ENCODE data around the gene TRAPPC10.

The TRAPPC10 gene

DNA sequence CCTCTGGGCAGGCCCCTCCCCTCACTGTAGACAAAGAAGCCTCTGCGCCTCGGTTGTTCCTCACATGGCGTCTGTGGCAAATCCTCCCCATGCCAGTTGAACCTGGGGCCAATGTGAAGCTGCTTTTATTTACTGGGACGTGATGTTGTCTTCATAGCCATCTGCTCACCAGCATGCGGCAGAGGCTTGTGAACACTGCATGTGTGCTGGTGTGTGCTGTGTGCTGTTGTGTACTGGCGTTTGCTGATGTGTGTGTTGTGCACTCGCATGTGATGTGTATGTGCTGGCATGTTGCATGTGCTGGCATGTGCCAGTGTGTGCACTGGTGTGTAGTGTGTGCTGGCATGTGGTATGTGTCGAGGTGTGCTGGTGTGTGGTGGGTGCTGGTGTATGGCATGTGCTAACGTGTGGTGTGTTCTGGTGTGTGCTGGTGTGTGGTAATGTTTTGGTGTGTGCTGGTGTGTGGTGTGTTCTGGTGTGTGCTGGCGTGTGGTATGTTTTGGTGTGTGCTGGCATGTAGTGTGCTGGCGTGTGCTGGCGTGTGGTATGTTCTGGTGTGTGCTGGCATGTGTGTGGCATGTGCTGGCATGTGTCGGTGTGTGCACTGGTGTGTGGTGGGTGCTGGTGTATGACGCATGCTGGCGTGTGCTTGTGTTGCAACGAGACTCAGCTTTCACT is 37.2 kb upstream of the TRAPPC10 start:
- Histone ChIP-seq H3K79me2 (ENCODE audit: insufficient read depth, low read length) (no peaks in the 10 kb centered on the region), H3K9ac (ENCODE audit: low read depth, low read length, poor library complexity, severe bottlenecking) (no peak overlapping the region), H3K4me3 (ENCODE audit: low read length, poor library complexity, severe bottlenecking) (no peak overlapping the region), H3K4me1 (ENCODE audit: insufficient read depth, low read length, poor library complexity, severe bottlenecking) (no peaks in the 10 kb centered on the region), H3K4me2 (ENCODE audit: low read depth, low read length, poor library complexity, severe bottlenecking) (no peak overlapping the region), H3K36me3 (ENCODE audit: insufficient read depth, low read length) (peaks cover 41% of the 10 kb centered on the region; the same call in 1 of the 2 replicates), H3F3A (ENCODE audit: low read depth) (no peaks in the 10 kb centered on the region), H2AFZ (ENCODE audit: low read length) (no peak overlapping the region), H3K27me3 (ENCODE audit: insufficient read depth, low read length, poor library complexity, severe bottlenecking) (no peaks in the 10 kb centered on the region), H3K9me3 (ENCODE audit: insufficient read depth, low read depth, low read length) (no peaks in the 10 kb centered on the region), H4K20me1 (ENCODE audit: insufficient read depth, low read length, poor library complexity, severe bottlenecking) (no peaks in the 10 kb centered on the region), H3K9me2 (replicated peaks; ENCODE audit: low read depth, low read length) (no peaks in the 10 kb centered on the region)
- TF ChIP-seq EZH2phosphoT487 (IDR thresholded peaks at IDR 0.05; ENCODE audit: borderline replicate concordance) (no peak), CTCF (conservative IDR thresholded peaks at IDR 0.05; ENCODE audit: low read length) (no peak)

GRCh38 chr21:43975469-43976098 is 36.5 kb upstream of the TRAPPC10 start:
- Histone ChIP-seq H3K9me3 (ENCODE audit: insufficient read depth, low read depth, low read length) (no peaks in the 10 kb centered on the region), H2AFZ (ENCODE audit: low read length) (no peak overlapping the region), H3K4me2 (ENCODE audit: low read depth, low read length, poor library complexity, severe bottlenecking) (no peak overlapping the region), H3K79me2 (ENCODE audit: insufficient read depth, low read length) (no peaks in the 10 kb centered on the region), H3K36me3 (ENCODE audit: insufficient read depth, low read length) (peaks cover 36% of the 10 kb centered on the region; the same call in 1 of the 2 replicates), H3K9ac (ENCODE audit: low read depth, low read length, poor library complexity, severe bottlenecking) (no peak overlapping the region), H3K4me1 (ENCODE audit: insufficient read depth, low read length, poor library complexity, severe bottlenecking) (no peaks in the 10 kb centered on the region), H3K4me3 (ENCODE audit: low read length, poor library complexity, severe bottlenecking) (no peak overlapping the region), H4K20me1 (ENCODE audit: insufficient read depth, low read length, poor library complexity, severe bottlenecking) (no peaks in the 10 kb centered on the region), H3K27me3 (ENCODE audit: insufficient read depth, low read length, poor library complexity, severe bottlenecking) (no peaks in the 10 kb centered on the region), H3K9me2 (replicated peaks; ENCODE audit: low read depth, low read length) (no peaks in the 10 kb centered on the region), H3F3A (ENCODE audit: low read depth) (no peaks in the 10 kb centered on the region)
- TF ChIP-seq CTCF (conservative IDR thresholded peaks at IDR 0.05; ENCODE audit: low read length) (peak; percentile 96), EZH2phosphoT487 (IDR thresholded peaks at IDR 0.05; ENCODE audit: borderline replicate concordance) (no peak)

- TF ChIP-seq CTCF (conservative IDR thresholded peaks at IDR 0.05; ENCODE audit: low read length): no peak
- no peak for TF ChIP-seq EZH2phosphoT487 (IDR thresholded peaks at IDR 0.05; ENCODE audit: borderline replicate concordance)
- H3K9me2 ChIP-seq (replicated peaks; ENCODE audit: low read depth, low read length): no peaks in the 10 kb centered on the region
Observed at GRCh38 chr21:43976661-43977060, 35.4 kb upstream of the TRAPPC10 start.

More at GRCh38 chr21:43976661-43977060, 35.4 kb upstream of the TRAPPC10 start:
- Histone ChIP-seq H3K79me2 (ENCODE audit: insufficient read depth, low read length) (no peaks in the 10 kb centered on the region), H3K9me3 (ENCODE audit: insufficient read depth, low read depth, low read length) (no peaks in the 10 kb centered on the region), H4K20me1 (ENCODE audit: insufficient read depth, low read length, poor library complexity, severe bottlenecking) (no peaks in the 10 kb centered on the region), H3K4me3 (ENCODE audit: low read length, poor library complexity, severe bottlenecking) (no peak overlapping the region), H3K9ac (ENCODE audit: low read depth, low read length, poor library complexity, severe bottlenecking) (no peak overlapping the region), H2AFZ (ENCODE audit: low read length) (no peak overlapping the region), H3K4me2 (ENCODE audit: low read depth, low read length, poor library complexity, severe bottlenecking) (no peak overlapping the region), H3F3A (ENCODE audit: low read depth) (no peaks in the 10 kb centered on the region), H3K27me3 (ENCODE audit: insufficient read depth, low read length, poor library complexity, severe bottlenecking) (no peaks in the 10 kb centered on the region), H3K4me1 (ENCODE audit: insufficient read depth, low read length, poor library complexity, severe bottlenecking) (no peaks in the 10 kb centered on the region), H3K36me3 (ENCODE audit: insufficient read depth, low read length) (peaks cover 25% of the 10 kb centered on the region; the same call in 1 of the 2 replicates)
